ENCODE results near the gene PES1.
A peak's percentile ranks its signal among the peaks of the same experiment; 100 is the strongest.
"Not testable (repeated sequence)": the region's sequence is repeated elsewhere in the genome, so short reads cannot be mapped to it uniquely, and the experiment has no call there.

Gene PES1

DNA sequence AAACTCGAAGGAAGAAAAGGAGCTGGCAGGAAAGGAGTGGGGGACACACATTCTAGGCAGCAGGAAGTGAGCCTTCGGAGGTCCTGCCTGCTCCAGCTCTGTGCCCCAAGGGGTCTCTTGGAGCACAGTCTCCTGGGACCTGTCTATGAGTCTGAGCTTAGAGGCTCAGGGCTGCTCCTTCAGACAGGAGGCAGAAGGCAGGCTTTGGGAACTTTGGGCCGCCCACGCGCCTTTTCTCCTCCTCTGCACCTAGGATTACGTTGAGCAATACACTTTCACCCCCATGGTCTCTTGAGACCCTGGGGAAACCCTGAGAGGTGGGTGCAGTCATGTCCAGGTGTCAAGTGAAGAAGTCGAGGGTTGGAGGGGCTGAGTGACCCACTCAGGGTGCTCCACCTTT lies 16.2 kb upstream of the PES1 start:
- DNase-seq (ENCODE audit: low spot score): no peak

DNA sequence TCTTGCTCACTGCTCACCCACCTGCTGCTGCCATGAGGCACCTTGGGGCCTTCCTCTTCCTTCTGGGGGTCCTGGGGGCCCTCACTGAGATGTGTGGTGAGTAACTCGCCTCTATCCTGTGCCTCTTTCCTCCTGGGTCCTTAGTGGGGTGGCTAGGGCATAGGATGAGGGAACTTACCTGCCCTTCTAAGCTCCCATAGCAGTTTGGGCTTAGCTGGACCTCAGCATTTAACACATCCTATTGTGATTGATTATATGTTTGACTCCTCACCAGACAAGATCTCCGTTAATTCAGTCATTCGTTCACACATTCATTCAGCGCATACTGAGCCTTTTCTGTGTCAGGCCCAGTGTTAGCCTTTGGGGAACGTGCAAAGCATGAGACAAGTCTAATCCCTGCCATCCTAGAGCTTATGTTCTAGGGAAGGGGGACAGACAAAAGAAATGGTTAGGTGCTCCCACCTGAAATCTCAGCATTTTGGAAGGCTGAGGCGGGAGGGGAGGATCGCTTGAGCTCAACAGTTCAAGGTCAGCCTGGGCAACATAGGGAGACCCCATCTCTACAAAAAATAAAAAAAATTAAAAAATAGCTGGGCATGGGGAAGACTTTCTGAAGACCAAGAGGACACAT lies 15.7 kb upstream of the PES1 start:
- no peak for DNase-seq (ENCODE audit: low spot score)

DNA sequence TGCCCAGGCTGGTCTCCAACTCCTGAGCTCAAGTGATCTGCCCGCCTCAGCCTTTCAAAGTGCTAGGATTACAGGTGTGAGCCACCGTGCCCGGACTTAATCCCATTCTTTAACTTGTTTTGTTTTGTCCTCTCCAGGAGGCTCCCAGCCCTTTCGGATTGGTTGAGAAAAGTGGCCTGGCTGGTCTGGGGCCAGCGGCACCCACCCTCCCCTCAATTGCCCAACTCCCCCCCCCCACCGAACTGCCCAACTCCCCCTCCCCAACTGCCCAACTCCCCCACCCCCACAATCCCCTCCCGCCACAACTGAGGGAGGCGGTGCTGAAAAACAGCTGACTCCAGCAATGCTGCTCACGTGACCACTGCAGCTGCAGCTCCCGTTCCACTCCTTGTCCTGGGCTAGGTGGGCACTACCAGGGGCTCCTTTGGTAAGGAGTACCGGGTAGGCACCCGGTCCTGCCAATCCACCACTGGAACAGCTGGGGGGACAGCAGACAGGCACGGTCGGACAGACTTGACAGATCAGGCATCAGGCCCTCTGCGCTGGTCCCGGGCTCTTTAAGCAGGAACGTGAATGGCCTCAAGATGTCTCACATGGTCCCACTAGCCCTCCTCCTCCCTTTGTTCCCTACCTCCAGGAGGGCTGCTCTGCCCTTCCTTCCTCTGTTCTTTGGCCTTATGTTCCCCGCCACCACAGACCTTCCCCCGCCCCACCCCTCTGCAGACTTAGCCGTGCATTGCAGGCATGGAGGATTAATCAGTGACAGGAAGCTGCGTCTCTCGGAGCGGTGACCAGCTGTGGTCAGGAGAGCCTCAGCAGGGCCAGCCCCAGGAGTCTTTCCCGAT lies 15.0 kb upstream of the PES1 start, which contains the start of gene TCN2:
Gene TCN2, plus strand, starts transcription at position 720 of the 845 bp plus-strand sequence. CDS start 158 bp downstream, outside the sequence.
- no peak for DNase-seq (ENCODE audit: low spot score)

DNA sequence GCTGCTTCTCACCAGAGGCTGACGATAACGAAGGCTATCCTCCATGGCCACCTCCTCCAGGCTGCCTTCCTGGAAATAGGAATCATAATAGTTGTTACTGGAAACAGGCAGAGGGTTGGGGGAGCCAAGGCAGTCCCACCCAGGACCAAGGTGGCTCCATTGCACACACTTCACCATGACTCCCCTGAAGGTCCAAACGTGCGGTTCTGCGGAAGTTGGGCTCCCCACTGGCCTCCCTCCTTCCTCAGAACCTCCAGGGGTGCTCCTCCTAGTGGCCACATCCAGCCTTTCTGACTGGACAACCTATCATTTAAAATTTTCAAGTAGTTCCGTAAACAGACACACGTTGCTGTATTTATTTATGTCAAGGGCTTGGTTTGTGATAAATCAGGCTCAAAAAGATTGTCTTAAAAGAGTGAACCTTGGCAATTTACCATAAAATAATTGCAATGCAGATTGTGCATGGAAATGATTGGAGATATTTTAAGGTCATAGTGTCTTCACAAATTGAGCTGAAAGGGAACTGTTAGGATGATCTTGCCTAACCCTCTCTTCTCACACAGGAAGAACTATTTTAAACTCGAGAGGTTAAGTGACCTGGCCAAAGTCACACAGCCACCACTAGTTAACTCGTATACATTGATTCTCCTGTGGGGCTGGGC lies 13.9 kb upstream of the PES1 start:
- DNase-seq (ENCODE audit: low spot score): peak; percentile 33

DNA sequence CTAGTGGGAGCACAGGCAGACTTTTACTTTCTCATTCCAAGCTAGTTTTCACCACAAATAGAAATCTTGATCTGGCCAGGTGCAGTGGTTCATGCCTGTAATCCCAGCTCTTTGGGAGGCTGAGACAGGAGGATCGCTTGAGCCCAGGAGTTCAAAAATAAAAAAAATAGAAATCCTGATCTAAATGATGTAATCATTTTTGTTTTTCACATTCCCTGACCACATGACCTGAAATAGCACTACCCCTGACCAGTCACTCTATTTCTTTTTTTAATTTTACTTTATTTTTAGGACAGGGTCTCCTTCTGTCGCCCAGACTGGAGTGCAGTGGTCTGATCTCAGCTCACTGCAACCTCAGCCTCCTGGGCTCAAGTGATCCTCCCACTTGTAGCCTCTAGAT lies 13.0 kb upstream of the PES1 start:
- DNase-seq (ENCODE audit: low spot score): no peak

DNA sequence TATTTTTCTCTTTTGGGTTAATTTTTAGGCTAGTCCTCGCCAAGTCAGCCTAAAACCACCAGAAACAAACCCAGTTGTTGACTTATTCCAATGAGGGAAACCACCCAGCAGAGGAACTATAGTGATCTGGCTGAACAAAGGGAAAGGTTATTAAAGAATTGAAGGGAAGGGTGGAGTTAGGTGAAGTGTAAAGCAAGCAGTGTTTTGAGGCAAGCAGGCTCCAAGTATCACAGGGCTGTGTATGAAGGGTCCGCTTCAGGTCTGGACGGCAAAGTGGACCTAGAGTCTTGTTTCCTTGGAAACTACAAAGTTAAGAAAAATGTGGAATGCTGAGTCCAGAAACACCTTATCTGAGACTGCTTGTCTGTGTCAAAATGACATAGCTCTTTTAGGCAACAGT lies 12.1 kb upstream of the PES1 start:
- DNase-seq (ENCODE audit: low spot score): no peak

DNA sequence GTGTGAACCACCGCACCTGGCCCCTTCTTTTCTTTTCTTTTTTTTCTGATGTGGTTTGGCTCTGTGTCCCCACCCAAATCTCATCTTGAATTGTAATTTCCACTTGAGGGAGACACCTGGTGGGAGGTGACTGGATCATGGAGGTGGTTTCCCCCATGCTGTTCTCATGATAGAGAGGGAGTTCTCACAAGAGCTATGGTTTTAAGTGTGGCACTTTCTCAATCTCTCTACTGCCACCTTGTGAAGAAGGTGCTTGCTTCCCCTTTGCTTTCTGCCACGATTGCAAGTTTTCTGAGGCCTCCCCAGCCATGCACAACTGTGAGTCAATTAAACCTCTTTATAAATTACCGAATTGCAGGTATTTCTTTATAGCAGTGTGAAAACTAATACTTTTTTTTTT lies 10.3 kb upstream of the PES1 start:
- peak; percentile 25 for DNase-seq (ENCODE audit: low spot score)

DNA sequence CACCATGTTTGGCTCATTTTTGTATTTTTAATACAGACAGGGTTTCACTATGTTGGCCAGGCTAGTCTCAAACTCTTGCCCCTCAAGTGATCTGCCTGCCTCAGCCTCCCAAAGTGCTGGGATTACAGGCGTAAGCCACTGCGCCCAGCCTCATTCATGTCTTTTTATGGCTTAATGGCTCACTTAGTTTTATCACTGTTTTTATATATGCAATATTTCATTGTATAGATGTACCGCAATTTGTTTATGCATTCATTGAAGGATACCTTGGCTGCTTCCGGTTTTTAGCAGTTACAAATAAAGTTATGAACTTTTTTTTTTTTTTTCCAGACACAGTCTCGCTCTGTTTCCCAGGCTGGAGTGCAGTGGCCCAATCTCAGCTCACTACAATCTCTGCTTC lies 9.8 kb upstream of the PES1 start:
- no peak for DNase-seq (ENCODE audit: low spot score)

DNA sequence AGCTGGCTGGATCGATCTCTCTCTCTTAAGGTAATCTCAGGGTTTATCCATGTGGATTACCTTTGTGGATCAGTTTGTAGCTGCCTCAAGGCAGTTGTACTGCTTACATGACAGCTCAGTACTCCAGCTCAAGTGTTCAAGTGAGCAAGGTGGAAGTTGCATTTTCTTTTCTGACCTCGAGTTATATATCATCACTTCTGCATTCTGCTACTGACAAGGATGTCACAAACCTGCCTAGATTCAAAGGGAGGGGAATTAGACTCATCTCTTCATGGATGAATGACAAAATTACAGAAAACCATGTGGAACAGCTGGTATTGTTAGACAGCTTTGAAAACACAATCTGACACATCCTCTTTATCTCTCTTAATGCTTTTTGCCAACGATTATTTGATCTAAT lies 9.2 kb upstream of the PES1 start:
- DNase-seq (ENCODE audit: low spot score): no peak

DNA sequence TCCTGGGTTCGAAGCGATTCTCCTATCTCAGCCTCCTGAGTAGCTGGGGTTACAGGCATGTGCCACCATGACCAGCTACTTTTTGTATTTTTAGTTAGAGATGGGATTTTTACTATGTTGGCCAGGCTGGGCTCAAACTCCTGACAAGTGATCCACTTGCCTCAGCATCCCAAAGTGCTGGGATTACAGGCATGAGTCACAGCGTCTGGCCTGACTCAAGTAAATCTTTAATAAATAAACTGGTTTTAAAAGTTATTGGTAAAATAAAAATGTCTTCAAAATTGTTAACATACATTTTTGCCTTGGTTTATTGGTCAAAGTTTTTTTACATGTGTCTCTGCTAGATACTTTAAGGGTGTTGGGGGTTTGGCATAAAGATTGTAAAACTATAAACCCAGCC lies 7.3 kb upstream of the PES1 start:
- DNase-seq (ENCODE audit: low spot score): no peak

DNA sequence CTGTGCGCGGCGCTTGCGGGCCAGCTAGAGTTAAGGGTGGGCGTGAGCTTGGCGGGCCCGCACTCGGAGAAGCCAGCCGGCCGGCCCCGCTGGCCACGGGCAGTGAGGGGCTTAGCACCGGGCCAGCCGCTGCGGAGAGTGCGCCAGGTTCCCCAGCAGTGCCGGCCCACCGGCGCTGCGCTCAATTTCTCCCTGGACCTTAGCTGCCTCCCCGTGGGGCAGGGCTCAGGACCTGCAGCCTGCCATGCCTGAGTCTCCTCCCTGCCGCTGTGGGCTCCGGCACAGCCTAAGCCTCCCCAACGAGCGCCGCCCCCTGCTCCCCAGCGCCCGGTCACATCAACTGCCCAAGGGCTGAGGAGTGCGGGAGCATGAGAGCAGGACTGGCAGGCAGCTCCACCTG lies 5.2 kb upstream of the PES1 start:
- DNase-seq (ENCODE audit: low spot score): no peak

DNA sequence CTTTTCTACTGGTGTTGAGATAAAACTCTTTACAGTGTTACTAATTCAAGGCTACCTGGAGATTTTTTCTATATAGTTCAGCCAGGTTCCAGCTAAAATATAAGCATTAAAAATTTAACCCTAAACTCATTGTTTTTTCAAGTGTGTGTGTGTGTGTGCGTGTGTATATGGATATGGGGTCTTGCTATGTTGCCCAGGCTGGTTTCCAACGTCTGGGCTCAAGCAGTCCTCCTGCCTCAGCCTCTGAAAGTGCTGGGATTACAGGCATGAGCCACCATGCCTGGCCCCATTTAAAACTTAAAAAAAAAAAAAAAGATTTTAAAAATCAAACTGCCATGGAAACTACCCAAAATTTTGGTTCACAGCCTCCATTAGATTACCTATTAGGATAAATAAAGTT lies 4.5 kb upstream of the PES1 start:
- no peak for DNase-seq (ENCODE audit: low spot score)

DNA sequence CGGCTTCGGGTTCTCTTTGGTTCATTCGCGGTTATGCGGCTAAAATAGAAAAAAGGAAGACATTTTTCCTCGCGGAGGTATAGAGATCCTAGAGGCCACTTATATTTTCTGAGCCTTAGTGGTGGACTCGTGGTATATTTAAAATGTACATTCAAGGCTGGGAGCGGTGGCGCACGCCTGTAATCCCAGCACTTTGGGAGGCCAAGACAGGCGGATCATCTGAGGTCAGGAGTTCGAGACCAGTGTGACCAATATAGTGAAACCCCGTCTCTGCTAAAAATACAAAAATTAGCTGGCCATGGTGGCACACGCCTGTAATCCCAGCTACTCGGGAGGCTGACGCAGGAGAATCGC lies 627 bp upstream of the PES1 start:
- not testable (repeated sequence) for DNase-seq (ENCODE audit: low spot score)

DNA sequence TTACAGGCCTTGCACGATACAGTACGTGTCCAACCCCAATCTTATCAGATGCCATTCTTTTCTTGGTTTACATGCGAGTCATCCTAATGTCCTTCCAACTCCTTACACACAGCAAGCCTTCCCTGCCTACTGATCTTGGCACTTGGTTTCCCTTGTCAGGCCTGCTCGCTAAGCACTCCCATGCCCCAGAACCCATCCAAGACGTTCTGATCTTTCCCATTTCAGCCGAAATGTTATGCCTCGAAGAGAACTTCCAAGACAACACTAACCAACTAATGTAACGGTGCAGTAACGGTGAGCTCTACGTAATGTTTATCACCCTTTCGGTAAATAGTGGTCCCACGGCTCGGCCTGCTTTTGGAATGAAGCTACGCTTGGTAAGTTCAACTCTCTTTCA lies 521 bp downstream of the PES1 start:
- no peak for DNase-seq (ENCODE audit: low spot score)

DNA sequence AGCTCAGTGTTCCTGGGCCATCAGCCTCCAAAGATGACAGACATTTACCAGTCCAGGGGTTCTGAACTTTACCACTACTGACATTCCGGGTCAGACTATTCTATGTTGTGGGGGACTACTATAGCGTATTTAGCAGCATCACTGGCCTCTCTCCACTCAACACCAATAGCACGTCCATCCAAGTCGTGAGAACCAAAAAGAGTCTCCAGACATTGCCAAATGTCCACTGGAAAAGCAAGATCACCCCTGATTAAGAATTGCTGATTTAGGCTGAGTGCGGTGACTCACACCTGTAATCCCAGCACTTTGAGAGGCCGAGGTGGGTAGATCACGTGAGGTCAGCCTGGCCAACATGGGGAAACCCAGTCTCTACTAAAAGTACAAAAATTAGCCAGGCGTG lies 5.3 kb downstream of the PES1 start:
- no peak for DNase-seq (ENCODE audit: low spot score)

DNA sequence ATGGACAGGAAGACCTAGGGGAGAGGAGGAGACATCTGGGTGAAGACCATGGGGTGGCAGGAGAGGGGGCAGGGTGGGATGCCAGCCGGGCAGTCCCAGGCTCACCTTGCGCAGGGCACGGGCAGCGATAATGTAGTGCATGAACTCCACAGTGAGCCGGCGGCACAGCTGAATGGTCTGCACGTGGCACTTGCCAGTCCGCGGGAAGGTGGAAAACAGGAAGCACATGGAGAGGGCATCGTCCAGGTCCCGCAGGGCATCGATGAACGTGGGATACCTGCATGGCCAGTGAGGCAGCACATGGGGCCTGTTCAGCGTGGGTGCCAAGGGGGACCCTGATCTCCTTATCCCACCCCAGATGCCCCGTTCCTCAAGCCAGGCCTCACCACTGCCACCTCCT lies 7.3 kb downstream of the PES1 start:
- DNase-seq (ENCODE audit: low spot score): no peak

DNA sequence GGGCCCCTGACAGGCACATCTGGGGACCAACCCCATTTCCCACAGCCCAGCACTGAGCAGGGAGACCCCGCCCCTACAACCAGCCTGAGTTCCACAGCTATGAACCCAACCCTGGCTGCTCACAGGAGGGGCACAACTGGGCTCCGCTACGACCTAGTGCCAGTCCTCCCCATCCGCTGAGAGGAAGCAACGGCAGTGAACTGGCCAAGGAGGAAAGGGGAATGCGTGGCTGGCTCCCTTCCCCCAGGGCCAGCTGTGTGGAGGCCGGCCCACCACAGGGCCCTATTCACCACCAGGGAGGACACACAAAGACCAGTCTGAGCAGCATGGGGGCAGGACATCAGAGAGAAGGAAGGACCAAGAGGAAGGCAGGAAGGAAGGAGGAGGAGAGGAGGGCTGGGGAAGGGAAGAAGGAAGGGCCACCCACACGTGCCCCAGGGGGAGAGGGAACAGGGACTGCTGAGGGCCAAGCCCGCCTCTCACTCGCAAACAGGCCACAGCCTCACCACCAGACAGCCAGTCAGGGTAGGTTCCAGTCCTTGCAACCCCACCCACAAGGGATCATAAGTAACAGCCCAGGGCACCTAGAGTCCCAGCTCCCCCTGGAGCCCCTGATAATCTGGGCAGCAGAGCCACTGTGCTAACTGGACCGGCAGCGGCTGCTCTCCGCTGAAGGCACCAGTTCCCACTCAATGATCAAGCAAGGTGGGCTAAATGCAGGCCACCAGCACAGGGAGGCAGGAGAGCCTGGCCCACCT lies 8.7 kb downstream of the PES1 start:
- no peak for DNase-seq (ENCODE audit: low spot score)

DNA sequence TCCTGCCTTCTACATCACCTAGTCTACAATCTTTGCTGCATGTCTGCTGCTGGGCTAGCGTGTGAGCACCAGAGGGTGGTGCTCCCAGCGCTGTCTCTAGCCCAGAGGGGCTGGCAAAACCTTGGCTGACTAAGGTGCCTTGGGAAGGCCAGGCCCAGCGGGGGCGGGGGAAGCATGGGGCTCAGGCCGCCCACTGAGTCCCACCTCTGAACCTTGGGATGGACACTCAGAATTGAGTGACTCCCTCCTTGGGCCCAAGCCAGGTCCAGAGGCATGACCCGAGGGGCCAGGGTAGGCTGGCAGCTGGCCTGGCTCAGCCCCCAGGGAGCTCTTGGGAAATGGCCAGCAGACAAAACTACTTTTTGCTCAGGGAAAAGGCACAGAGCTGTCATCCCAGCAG lies 9.7 kb downstream of the PES1 start:
- DNase-seq (ENCODE audit: low spot score): no peak

DNA sequence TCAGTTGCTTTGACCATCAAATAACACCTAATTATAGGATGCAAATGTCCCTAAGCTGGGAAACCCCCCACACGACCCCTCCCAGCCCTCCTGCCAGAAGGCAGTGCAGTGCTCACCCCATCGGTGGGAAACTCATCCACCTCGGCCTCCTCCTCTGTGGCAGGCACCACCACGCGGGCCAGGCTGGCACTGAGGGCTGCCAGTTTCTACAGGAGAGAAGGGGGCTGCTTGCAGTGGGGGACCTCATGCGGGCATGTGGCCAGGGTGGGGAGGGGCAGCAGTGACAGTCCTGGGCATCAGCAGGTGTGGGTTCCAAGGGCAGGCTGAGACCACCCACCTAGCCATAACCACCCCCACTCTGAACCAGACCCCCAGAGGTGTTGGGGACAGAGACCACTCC lies 10.8 kb downstream of the PES1 start:
- no peak for DNase-seq (ENCODE audit: low spot score)

DNA sequence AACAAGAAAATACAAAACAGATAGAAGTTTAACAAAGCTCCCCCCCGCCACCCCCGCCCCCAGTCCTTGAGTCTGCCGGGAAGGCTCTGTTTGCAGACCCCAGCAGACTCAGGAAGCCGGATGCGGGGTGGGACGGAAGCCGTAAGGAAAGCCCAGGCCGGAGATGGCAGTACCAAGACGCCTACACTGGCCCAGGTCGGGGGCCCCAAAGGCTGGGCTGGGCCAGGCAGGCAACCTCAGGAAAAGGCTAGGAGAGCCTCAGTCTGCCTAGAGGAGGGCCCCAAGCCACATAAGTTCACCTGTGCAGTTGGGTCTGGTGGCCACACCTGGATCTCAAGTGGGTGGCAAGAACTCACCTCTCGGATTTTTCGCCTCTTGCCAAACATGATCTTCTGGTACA lies 13.2 kb downstream of the PES1 start:
- no peak for DNase-seq (ENCODE audit: low spot score)

DNA sequence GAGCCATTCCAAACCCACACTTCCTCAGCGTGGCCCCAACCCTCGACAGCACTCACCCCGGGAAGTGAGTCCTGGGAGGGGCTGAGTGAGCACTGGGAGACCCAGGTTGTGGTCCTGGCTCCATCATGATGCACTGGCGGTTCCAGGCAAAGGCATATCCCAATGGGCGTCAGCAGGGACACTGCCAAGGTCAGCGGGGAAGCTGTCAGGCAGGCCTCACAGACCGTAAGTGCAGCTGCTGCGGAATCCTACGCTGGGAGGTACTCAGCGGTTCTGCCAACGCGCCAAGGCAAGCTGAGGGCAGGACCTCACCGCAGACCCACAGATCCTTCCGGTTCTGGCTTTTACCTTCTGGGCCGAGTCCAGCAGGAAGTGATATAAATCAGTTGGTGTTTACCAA lies 15.9 kb downstream of the PES1 start:
- DNase-seq (ENCODE audit: low spot score): no peak

DNA sequence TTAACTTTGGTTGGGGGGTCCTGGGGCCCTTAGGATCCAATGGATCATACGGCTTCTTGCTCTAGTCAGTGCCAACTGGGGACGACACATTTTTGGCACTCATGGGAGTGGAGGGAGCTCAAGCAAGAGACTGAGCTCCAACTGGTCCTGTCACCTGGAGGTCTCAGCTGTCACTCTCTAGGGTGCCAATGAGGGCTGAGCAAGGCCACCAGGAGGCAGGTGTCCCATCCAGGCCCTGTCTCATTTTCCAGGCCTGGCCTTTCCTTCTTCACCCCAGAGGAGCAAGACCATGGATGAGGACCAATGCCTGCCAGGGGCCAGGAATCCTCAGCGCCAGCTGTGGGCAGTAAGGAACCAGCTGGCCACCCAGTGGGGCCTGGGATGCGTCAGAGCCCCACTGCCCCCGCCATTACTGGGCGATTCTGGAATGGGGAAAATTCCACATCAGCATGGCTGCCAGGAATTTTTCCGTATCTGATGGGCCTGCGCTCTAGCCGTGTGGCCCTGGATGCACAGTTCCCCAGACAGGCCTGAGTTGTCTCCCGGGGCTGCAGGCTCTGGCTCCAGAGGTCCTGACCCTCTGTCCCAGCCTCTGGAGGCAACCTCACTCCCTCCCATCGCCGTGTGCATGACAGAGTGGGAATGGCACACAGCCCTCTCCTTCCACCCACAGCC lies 16.6 kb downstream of the PES1 start:
- no peak for DNase-seq (ENCODE audit: low spot score)

All from CD4-positive, alpha-beta T cell treated with Interleukin-15 for 4 hours (primary cell).